Astrocyte (in vitro differentiated cells and primary cell): ENCODE data around the gene RTTN. TPM values are rescaled to one million over a fixed set of nuclear protein-coding genes. Genes with fewer than 3 reads are reported as not detected.

ENCODE experiments used
- DNase-seq: peaks from one replicate; pipeline ENCODE4 v3.0.0-alpha.2; 2010; ENCODE audit warnings: low read depth
- FAIRE-seq: peaks from 2 replicates; lab custom pipeline; 2011; peaks lifted over from hg19 to GRCh38; lab: Jason Lieb, UNC
- H2AFZ ChIP-seq: 2 replicates; pipeline ENCODE4 v1.6.0; 2012; ENCODE audit warnings: low read depth, low read length, inconsistent platforms
- H3K27ac ChIP-seq: 2 replicates; pipeline ENCODE4 v1.5.1; 2011; ENCODE audit warnings: low read depth, low read length, inconsistent platforms
- H3K27me3 ChIP-seq: 2 replicates; pipeline ENCODE4 v1.6.0; 2011; ENCODE audit warnings: low read length, inconsistent platforms; ENCODE audit not compliant: insufficient read depth
- H3K36me3 ChIP-seq: 2 replicates; pipeline ENCODE4 v1.5.1; 2011; ENCODE audit warnings: low read length, inconsistent platforms; ENCODE audit not compliant: insufficient read depth
- H3K4me1 ChIP-seq: 2 replicates; pipeline ENCODE4 v1.5.1; 2011; ENCODE audit warnings: low read length, inconsistent platforms; ENCODE audit not compliant: insufficient read depth
- H3K4me2 ChIP-seq: 2 replicates; pipeline ENCODE4 v1.6.0; 2012; ENCODE audit warnings: low read length, inconsistent platforms
- H3K4me3 ChIP-seq: 2 replicates; pipeline ENCODE4 v1.5.1; 2011; ENCODE audit warnings: low read depth, mild to moderate bottlenecking, low read length, inconsistent platforms; ENCODE audit not compliant: insufficient read depth
- H3K79me2 ChIP-seq: 2 replicates; pipeline ENCODE4 v1.6.0; 2012; ENCODE audit warnings: mild to moderate bottlenecking, low read length, inconsistent platforms; ENCODE audit not compliant: insufficient read depth
- H3K9ac ChIP-seq: 2 replicates; pipeline ENCODE4 v1.6.0; 2012; ENCODE audit warnings: mild to moderate bottlenecking, low read length, inconsistent platforms
- H3K9me3 ChIP-seq: 2 replicates; pipeline ENCODE4 v1.5.1; 2012; ENCODE audit warnings: low read depth, mild to moderate bottlenecking, low read length, inconsistent platforms; ENCODE audit not compliant: insufficient read depth
- H4K20me1 ChIP-seq: 2 replicates; pipeline ENCODE4 v1.6.0; 2012; ENCODE audit warnings: low read length, inconsistent platforms; ENCODE audit not compliant: insufficient read depth
- H3K27ac Mint-ChIP-seq: one replicate; pipeline ENCODE4 v1.8.0; 2021; ENCODE audit warnings: mild to moderate bottlenecking, mixed read lengths; ENCODE audit not compliant: unreplicated experiment
- H3K27me3 Mint-ChIP-seq: one replicate; pipeline ENCODE4 v1.8.0; 2021; ENCODE audit warnings: low read depth, mixed read lengths; ENCODE audit not compliant: unreplicated experiment
- H3K36me3 Mint-ChIP-seq: one replicate; pipeline ENCODE4 v1.8.0; 2021; ENCODE audit warnings: low read depth, mixed read lengths; ENCODE audit not compliant: unreplicated experiment
- H3K4me1 Mint-ChIP-seq: one replicate; pipeline ENCODE4 v1.8.0; 2021; ENCODE audit warnings: low read depth, mixed read lengths; ENCODE audit not compliant: unreplicated experiment
- H3K4me3 Mint-ChIP-seq: one replicate; pipeline ENCODE4 v1.8.0; 2021; ENCODE audit warnings: mild to moderate bottlenecking, moderate library complexity, mixed read lengths; ENCODE audit not compliant: unreplicated experiment
- H3K9me3 Mint-ChIP-seq: one replicate; pipeline ENCODE4 v1.8.0; 2021; ENCODE audit warnings: mild to moderate bottlenecking, mixed read lengths; ENCODE audit not compliant: unreplicated experiment
- EZH2 ChIP-seq: IDR thresholded peaks from 2 replicates; pipeline ENCODE4 v1.6.1; 2012; ENCODE audit warnings: mild to moderate bottlenecking, low read length, inconsistent platforms; ENCODE audit not compliant: insufficient read depth
- total RNA-seq: library from RNA; stranded (reverse); gene quantifications from 2 replicates; pipeline ENCODE4 v1.2.1, GENCODE V29; 2021
- TF ChIP-seq, protein P1 (sequence below): IDR thresholded peaks from 2 replicates; pipeline ENCODE4 v1.5.1; 2011; ENCODE audit warnings: low read depth, mild to moderate bottlenecking, inconsistent platforms, low read length, moderate library complexity; ENCODE audit not compliant: insufficient read depth

Gene RTTN
- total RNA-seq, 1 donor from 2014 or later = 6.3 TPM

DNA sequence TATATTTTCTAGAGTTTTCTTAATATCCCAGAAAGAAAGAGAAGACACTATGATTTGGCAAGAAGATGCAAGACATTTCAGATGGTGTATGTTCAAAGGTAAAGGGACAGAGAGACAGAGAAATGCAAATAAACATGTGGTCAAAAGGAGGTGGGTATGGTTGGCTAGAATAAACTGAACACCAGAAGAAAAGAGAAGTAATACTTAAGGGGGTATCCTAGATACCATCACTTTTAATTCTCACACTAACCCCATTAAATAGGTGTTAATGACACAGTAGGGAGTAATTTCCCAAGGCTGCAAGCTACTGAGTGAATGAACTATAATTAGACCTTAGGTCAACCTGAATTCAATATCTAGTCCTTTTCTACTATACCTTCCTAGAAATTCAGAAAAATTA is 146.6 kb downstream of the RTTN start:
- no peak for DNase-seq
- Histone ChIP-seq H3K9me3 (no peaks in the 10 kb centered on the region), H3K27ac (no peak overlapping the region), H3K27me3 (no peaks in the 10 kb centered on the region), H4K20me1 (no peaks in the 10 kb centered on the region), H3K9ac (no peak overlapping the region), H3K36me3 (no peaks in the 10 kb centered on the region), H3K4me2 (no peak overlapping the region), H3K4me3 (no peak overlapping the region), H3K4me1 (no peaks in the 10 kb centered on the region), H2AFZ (no peak overlapping the region), H3K79me2 (no peaks in the 10 kb centered on the region)
- Mint-ChIP-seq H3K27me3 (no peaks in the 10 kb centered on the region), H3K36me3 (no peaks in the 10 kb centered on the region), H3K27ac (no peak overlapping the region), H3K9me3 (no peaks in the 10 kb centered on the region), H3K4me3 (no peak overlapping the region), H3K4me1 (no peaks in the 10 kb centered on the region)
- TF ChIP-seq, protein P1, sequence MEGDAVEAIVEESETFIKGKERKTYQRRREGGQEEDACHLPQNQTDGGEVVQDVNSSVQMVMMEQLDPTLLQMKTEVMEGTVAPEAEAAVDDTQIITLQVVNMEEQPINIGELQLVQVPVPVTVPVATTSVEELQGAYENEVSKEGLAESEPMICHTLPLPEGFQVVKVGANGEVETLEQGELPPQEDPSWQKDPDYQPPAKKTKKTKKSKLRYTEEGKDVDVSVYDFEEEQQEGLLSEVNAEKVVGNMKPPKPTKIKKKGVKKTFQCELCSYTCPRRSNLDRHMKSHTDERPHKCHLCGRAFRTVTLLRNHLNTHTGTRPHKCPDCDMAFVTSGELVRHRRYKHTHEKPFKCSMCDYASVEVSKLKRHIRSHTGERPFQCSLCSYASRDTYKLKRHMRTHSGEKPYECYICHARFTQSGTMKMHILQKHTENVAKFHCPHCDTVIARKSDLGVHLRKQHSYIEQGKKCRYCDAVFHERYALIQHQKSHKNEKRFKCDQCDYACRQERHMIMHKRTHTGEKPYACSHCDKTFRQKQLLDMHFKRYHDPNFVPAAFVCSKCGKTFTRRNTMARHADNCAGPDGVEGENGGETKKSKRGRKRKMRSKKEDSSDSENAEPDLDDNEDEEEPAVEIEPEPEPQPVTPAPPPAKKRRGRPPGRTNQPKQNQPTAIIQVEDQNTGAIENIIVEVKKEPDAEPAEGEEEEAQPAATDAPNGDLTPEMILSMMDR = no peak
- no peak for TF ChIP-seq EZH2
- no peak for FAIRE-seq

DNA sequence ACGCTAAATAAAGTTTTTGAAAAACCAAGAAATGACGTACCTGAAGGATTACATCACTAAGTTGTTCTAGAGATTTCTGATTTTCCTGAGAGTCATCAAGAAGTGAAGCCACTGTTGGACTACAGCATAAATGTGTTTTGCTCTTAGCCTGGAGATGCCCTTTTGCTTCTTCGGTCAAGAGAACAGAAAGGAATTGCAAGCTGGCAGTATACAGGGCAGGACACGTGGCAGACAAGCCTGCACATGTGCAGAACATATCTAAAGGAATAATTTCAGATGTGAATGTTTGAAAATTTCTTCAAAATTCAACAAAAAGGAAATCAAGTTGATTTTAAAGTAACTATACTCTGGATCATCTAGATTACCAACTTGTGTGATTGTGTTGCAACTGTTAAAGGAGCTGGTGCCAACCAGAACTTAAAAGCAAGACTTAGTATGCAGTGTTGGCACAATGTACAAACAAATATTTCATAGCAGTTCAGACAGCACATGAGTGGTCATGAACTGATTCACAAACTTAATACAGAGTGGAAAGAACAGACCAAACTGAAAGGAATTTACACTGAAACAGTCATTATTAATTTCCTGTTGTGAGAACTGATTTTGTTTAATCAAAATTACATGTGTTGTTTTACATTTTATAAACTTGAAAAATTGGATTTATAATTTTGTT is 157.4 kb downstream of the RTTN start:
- FAIRE-seq = peak; percentile 47
- H3K27me3 ChIP-seq = no peaks in the 10 kb centered on the region
- no peaks in the 10 kb centered on the region for H3K79me2 ChIP-seq
- no peak overlapping the region for H3K4me3 Mint-ChIP-seq
- no peaks in the 10 kb centered on the region for H3K36me3 ChIP-seq
- DNase-seq = peak; percentile 64
- H3K27ac ChIP-seq = peak overlapping the region; percentile 13
- no peak for TF ChIP-seq EZH2
- TF ChIP-seq, protein P1 = no peak
- H3K36me3 Mint-ChIP-seq = peaks cover 1% of the 10 kb centered on the region
- peak overlapping the region; percentile 13 for H3K4me2 ChIP-seq
- H3K4me3 ChIP-seq = no peak overlapping the region
- peaks cover 18% of the 10 kb centered on the region for H3K4me1 ChIP-seq
- H3K9ac ChIP-seq = no peak overlapping the region
- no peaks in the 10 kb centered on the region for H3K27me3 Mint-ChIP-seq
- no peaks in the 10 kb centered on the region for H3K9me3 Mint-ChIP-seq
- H3K27ac Mint-ChIP-seq = peak overlapping the region; percentile 44
- no peaks in the 10 kb centered on the region for H4K20me1 ChIP-seq
- no peaks in the 10 kb centered on the region for H3K9me3 ChIP-seq
- H3K4me1 Mint-ChIP-seq = peaks cover 28% of the 10 kb centered on the region
- no peak overlapping the region for H2AFZ ChIP-seq

DNA sequence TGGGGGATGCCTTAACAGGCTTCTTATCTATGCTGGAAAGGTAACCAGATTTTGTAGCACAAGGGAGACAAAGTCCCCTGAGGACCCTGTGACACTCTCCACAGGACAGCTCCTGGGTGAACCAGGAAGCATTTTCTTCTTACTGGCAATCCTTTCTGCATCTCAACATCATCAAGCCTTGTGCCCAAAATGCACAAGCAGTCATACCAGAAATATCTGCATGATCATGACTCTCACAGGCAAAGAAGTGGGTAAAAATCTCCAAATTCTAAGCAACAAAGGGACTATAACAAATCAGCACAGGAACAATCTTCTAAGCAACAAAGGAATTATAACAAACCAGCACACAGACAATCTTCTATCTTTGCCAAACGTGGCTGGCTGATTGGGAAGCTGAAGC is 158.7 kb downstream of the RTTN start:
- H3K9me3 ChIP-seq = no peaks in the 10 kb centered on the region
- H3K4me1 Mint-ChIP-seq = peaks cover 28% of the 10 kb centered on the region
- FAIRE-seq (peak; percentile 17), DNase-seq (peak; percentile 13)
- H2AFZ ChIP-seq = no peak overlapping the region
- peaks cover 1% of the 10 kb centered on the region for H3K36me3 Mint-ChIP-seq
- no peaks in the 10 kb centered on the region for H3K9me3 Mint-ChIP-seq
- H3K27me3 Mint-ChIP-seq = no peaks in the 10 kb centered on the region
- H3K4me3 ChIP-seq = no peak overlapping the region
- H3K36me3 ChIP-seq = no peaks in the 10 kb centered on the region
- no peaks in the 10 kb centered on the region for H3K79me2 ChIP-seq
- TF ChIP-seq, protein P1 = no peak
- no peak for TF ChIP-seq EZH2
- no peak overlapping the region for H3K4me2 ChIP-seq
- H3K4me1 ChIP-seq = peaks cover 18% of the 10 kb centered on the region
- H4K20me1 ChIP-seq = no peaks in the 10 kb centered on the region
- peak overlapping the region; percentile 68 for H3K27ac Mint-ChIP-seq
- peak overlapping the region; percentile 72 for H3K4me3 Mint-ChIP-seq
- no peak overlapping the region for H3K27ac ChIP-seq
- H3K27me3 ChIP-seq = no peaks in the 10 kb centered on the region
- H3K9ac ChIP-seq = no peak overlapping the region
